DOHH2 (cell line): ENCODE data around the gene LRP8.

Source experiments
- H3F3A ChIP-seq: fragments of 200-600 bp; sonication (generic), shearing (Covaris generic); 2 replicates; pipeline ENCODE4 v1.6.0; 2016; ENCODE audit warnings: antibody characterized with exemption, mild to moderate bottlenecking; ENCODE audit not compliant: control insufficient read depth, insufficient read depth
- H3K27ac ChIP-seq: fragments of 200-600 bp; sonication (generic); 2 replicates; pipeline ENCODE4 v1.5.1; 2014; ENCODE audit warnings: low read depth, mild to moderate bottlenecking, low read length, moderate library complexity
- H3K27me3 ChIP-seq: fragments of 200-600 bp; sonication (generic); 2 replicates; pipeline ENCODE4 v1.6.1; 2014; ENCODE audit warnings: mild to moderate bottlenecking, low read length, mixed read lengths; ENCODE audit not compliant: control insufficient read depth
- H3K36me3 ChIP-seq: fragments of 200-600 bp; sonication (generic); 2 replicates; pipeline ENCODE4 v1.6.1; 2014; ENCODE audit warnings: mild to moderate bottlenecking, low read length, moderate library complexity, mixed read lengths; ENCODE audit not compliant: control insufficient read depth
- H3K4me1 ChIP-seq: fragments of 200-600 bp; sonication (generic); 2 replicates; pipeline ENCODE4 v1.6.1; 2014; ENCODE audit warnings: mild to moderate bottlenecking, low read length, mixed read lengths; ENCODE audit not compliant: control insufficient read depth
- H3K4me2 ChIP-seq: fragments of 200-600 bp; sonication (generic); 2 replicates; pipeline ENCODE4 v1.6.0; 2014; ENCODE audit warnings: mild to moderate bottlenecking, low read length, moderate library complexity
- H3K4me3 ChIP-seq: fragments of 200-600 bp; sonication (generic); 2 replicates; pipeline ENCODE4 v1.5.1; 2014; ENCODE audit warnings: mild to moderate bottlenecking, low read length, mixed read lengths
- H3K79me2 ChIP-seq: fragments of 200-600 bp; sonication (generic); 2 replicates; pipeline ENCODE4 v1.6.1; 2014; ENCODE audit warnings: mild to moderate bottlenecking, low read length, mixed read lengths; ENCODE audit not compliant: control insufficient read depth
- H3K9me2 ChIP-seq: fragments of 200-600 bp; sonication (generic); replicated peaks from 2 replicates; pipeline ENCODE4 v1.6.1; 2014; ENCODE audit warnings: mild to moderate bottlenecking, low read length, mixed read lengths; ENCODE audit not compliant: control insufficient read depth
- H3K9me3 ChIP-seq: fragments of 200-600 bp; sonication (generic); 2 replicates; pipeline ENCODE4 v1.6.1; 2014; ENCODE audit warnings: antibody characterized with exemption, low read length, mixed read lengths; ENCODE audit not compliant: control insufficient read depth, insufficient read depth
- H4K20me1 ChIP-seq: fragments of 200-600 bp; sonication (generic); 2 replicates; pipeline ENCODE4 v1.6.0; 2014; ENCODE audit warnings: low read depth, mild to moderate bottlenecking, antibody characterized with exemption, low read length, moderate library complexity; ENCODE audit not compliant: control insufficient read depth, insufficient read depth
- EZH2phosphoT487 ChIP-seq: fragments of 200-600 bp; sonication (generic); IDR thresholded peaks from 2 replicates; pipeline ENCODE4 v1.6.1; 2017; ENCODE audit warnings: borderline replicate concordance, mild to moderate bottlenecking, antibody characterized with exemption, low read length, moderate library complexity, mixed read lengths
- TF ChIP-seq, protein P1 (sequence below): fragments of 200-600 bp; sonication (generic); IDR thresholded peaks from one replicate; pipeline ENCODE4 v1.5.1; 2014; ENCODE audit warnings: antibody characterized with exemption, mild to moderate bottlenecking, low read depth, low read length; ENCODE audit not compliant: poor library complexity, severe bottlenecking

LRP8 gene

DNA sequence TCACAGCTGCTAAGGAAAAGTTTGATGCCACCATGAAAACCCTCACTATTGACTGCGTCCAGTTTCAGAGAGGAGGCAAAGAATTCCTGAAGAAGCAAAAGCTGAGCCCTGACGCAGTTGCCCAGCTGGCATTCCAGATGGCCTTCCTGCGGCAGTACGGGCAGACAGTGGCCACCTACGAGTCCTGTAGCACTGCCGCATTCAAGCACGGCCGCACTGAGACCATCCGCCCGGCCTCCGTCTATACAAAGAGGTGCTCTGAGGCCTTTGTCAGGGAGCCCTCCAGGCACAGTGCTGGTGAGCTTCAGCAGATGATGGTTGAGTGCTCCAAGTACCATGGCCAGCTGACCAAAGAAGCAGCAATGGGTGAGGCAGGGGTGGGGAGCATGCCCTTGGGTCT, 116.9 kb downstream of the LRP8 start:
- H3K4me2 ChIP-seq = no peak overlapping the region
- H3K27ac ChIP-seq = no peak overlapping the region
- H4K20me1 ChIP-seq = no peaks in the 10 kb centered on the region
- H3K4me1 ChIP-seq = no peaks in the 10 kb centered on the region
- peaks cover 81% of the 10 kb centered on the region for H3K36me3 ChIP-seq
- H3F3A ChIP-seq = no peaks in the 10 kb centered on the region
- H3K79me2 ChIP-seq = 0 out of 2 replicates have a peak, but pooled peaks cover 3% of the 10 kb centered on the region
- no peak overlapping the region for H3K4me3 ChIP-seq
- no peaks in the 10 kb centered on the region for H3K27me3 ChIP-seq
- peaks cover 17% of the 10 kb centered on the region for H3K9me3 ChIP-seq
- TF ChIP-seq, protein P1, sequence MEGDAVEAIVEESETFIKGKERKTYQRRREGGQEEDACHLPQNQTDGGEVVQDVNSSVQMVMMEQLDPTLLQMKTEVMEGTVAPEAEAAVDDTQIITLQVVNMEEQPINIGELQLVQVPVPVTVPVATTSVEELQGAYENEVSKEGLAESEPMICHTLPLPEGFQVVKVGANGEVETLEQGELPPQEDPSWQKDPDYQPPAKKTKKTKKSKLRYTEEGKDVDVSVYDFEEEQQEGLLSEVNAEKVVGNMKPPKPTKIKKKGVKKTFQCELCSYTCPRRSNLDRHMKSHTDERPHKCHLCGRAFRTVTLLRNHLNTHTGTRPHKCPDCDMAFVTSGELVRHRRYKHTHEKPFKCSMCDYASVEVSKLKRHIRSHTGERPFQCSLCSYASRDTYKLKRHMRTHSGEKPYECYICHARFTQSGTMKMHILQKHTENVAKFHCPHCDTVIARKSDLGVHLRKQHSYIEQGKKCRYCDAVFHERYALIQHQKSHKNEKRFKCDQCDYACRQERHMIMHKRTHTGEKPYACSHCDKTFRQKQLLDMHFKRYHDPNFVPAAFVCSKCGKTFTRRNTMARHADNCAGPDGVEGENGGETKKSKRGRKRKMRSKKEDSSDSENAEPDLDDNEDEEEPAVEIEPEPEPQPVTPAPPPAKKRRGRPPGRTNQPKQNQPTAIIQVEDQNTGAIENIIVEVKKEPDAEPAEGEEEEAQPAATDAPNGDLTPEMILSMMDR = no peak
- TF ChIP-seq EZH2phosphoT487 = no peak
- H3K9me2 ChIP-seq = no peaks in the 10 kb centered on the region

DNA sequence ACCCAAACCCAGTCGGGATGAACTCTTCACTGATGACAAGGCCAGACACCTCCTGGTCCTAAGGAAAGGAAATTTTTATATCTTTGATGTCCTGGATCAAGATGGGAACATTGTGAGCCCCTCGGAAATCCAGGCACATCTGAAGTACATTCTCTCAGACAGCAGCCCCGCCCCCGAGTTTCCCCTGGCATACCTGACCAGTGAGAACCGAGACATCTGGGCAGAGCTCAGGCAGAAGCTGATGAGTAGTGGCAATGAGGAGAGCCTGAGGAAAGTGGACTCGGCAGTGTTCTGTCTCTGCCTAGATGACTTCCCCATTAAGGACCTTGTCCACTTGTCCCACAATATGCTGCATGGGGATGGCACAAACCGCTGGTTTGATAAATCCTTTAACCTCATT, 117.5 kb downstream of the LRP8 start:
- no peak overlapping the region for H3K4me3 ChIP-seq
- no peak for TF ChIP-seq EZH2phosphoT487
- TF ChIP-seq, protein P1 = no peak
- H3F3A ChIP-seq = no peaks in the 10 kb centered on the region
- peaks cover 21% of the 10 kb centered on the region for H3K9me3 ChIP-seq
- no peak overlapping the region for H3K27ac ChIP-seq
- H4K20me1 ChIP-seq = no peaks in the 10 kb centered on the region
- H3K36me3 ChIP-seq = peaks cover 81% of the 10 kb centered on the region
- no peaks in the 10 kb centered on the region for H3K27me3 ChIP-seq
- no peak overlapping the region for H3K4me2 ChIP-seq
- no peaks in the 10 kb centered on the region for H3K4me1 ChIP-seq
- H3K79me2 ChIP-seq = 0 out of 2 replicates have a peak, but pooled peaks cover 3% of the 10 kb centered on the region
- H3K9me2 ChIP-seq = no peaks in the 10 kb centered on the region

DNA sequence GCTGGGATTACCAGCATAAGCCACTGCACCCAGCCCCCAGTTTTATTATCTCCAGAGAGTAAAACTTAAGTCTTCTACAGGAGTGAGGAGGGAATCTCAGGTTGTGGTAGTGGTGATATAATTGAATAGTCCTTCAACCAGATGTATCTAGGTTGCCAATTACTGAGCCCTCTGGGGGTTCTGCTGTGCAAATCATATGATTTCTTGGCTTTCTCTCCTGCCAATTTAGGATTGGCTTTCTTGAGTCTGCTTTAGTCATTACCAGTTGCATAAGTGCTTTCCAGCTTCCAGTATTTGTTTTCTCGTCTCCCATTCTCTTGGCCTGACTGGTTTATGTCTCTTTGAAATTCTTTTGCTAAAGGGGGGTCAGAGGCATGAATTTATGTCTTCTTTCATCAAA, 120.1 kb downstream of the LRP8 start:
- no peaks in the 10 kb centered on the region for H4K20me1 ChIP-seq
- H3K4me2 ChIP-seq = no peak overlapping the region
- peaks cover 84% of the 10 kb centered on the region for H3K36me3 ChIP-seq
- H3K79me2 ChIP-seq = 0 out of 2 replicates have a peak, but pooled peaks cover 3% of the 10 kb centered on the region
- no peaks in the 10 kb centered on the region for H3K4me1 ChIP-seq
- H3K9me2 ChIP-seq = no peaks in the 10 kb centered on the region
- no peaks in the 10 kb centered on the region for H3F3A ChIP-seq
- H3K4me3 ChIP-seq = no peak overlapping the region
- TF ChIP-seq EZH2phosphoT487 = no peak
- TF ChIP-seq, protein P1 = no peak
- H3K27ac ChIP-seq = no peak overlapping the region
- no peaks in the 10 kb centered on the region for H3K27me3 ChIP-seq
- H3K9me3 ChIP-seq = peaks cover 22% of the 10 kb centered on the region
